ENCODE data around the gene CALM3.

- TF ChIP-seq SIN3A (IDR thresholded peaks at IDR 0.05; ENCODE audit: borderline replicate concordance, low read depth, low read length) = no peak
- no peak for TF ChIP-seq CTCF (IDR thresholded peaks at IDR 0.05)
- TF ChIP-seq EP300 (IDR thresholded peaks at IDR 0.05; ENCODE audit: borderline replicate concordance in 1 of 2, low read depth in 1 of 2, low read length in 1 of 2) = no peak
- no peak for TF ChIP-seq SMC3 (IDR thresholded peaks at IDR 0.05; ENCODE audit: low read depth, low read length)
- TF ChIP-seq ELF1 (IDR thresholded peaks at IDR 0.05) = no peak
- TF ChIP-seq FOXM1 (IDR thresholded peaks at IDR 0.05; ENCODE audit: low read depth) = no peak
- TF ChIP-seq TAF1 (IDR thresholded peaks at IDR 0.05; ENCODE audit: borderline replicate concordance, low read depth, low read length) = no peak
- TF ChIP-seq POLR2AphosphoS5 (IDR thresholded peaks at IDR 0.05; ENCODE audit: low read depth, low read length) = no peak
- no peak for TF ChIP-seq JUND (IDR thresholded peaks at IDR 0.05)
Measured at GRCh38 chr19:46623915-46624502, 22.9 kb downstream of the CALM3 start.
